GM18951 (cell line): ENCODE measurements around the gene MAP3K13.
"Not testable (repeated sequence)": the region's sequence is repeated elsewhere in the genome, so short reads cannot be mapped to it uniquely, and the experiment has no call there.

ENCODE experiments used
- POLR2A ChIP-seq: IDR thresholded peaks from 4 replicates; pipeline ENCODE4 v1.6.1; 2011; ENCODE audit warnings: mild to moderate bottlenecking; ENCODE audit not compliant: insufficient read length, insufficient read depth; ENCODE audit errors: extremely low read depth
- in situ Hi-C: fragments of 300-500 bp; cut with MboI; formaldehyde crosslinking; loops from one replicate; pipeline ENCODE4 v1.12.0; 2022; ENCODE audit warnings: low sequenced_read_pairs, mixed read lengths, inconsistent platforms; ENCODE audit not compliant: unreplicated experiment

Gene MAP3K13

GRCh38 chr3:185356499-185356898 lies 6.4 kb upstream of the MAP3K13 start:
- in situ Hi-C loops = no loop called here
- no peak for TF ChIP-seq POLR2A

GRCh38 chr3:185361920-185362319 lies 1.0 kb upstream of the MAP3K13 start:
- in situ Hi-C loops = no loop called here
- no peak for TF ChIP-seq POLR2A

GRCh38 chr3:185363662-185364203 lies 797 bp downstream of the MAP3K13 start:
- in situ Hi-C loops = no loop called here
- TF ChIP-seq POLR2A = no peak

GRCh38 chr3:185365291-185366073 lies 2.5 kb downstream of the MAP3K13 start:
- in situ Hi-C loops = no loop called here
- no peak for TF ChIP-seq POLR2A

- no peak for TF ChIP-seq POLR2A
- in situ Hi-C loops = no loop called here
These were observed 3.1 kb downstream of the MAP3K13 start for GRCh38 chr3:185366074-185366335.

GRCh38 chr3:185366913-185367312 lies 4.0 kb downstream of the MAP3K13 start:
- in situ Hi-C loops = no loop called here
- TF ChIP-seq POLR2A = no peak

GRCh38 chr3:185370349-185370748 lies 7.4 kb downstream of the MAP3K13 start:
- in situ Hi-C loops = not testable (repeated sequence)

- in situ Hi-C loops = no loop called here
- no peak for TF ChIP-seq POLR2A
These were observed 8.6 kb downstream of the MAP3K13 start for GRCh38 chr3:185371306-185372074.

- in situ Hi-C loops = no loop called here
- TF ChIP-seq POLR2A = no peak
These were observed 18.6 kb downstream of the MAP3K13 start for GRCh38 chr3:185381320-185382058.

GRCh38 chr3:185382154-185382553 lies 19.2 kb downstream of the MAP3K13 start:
- no peak for TF ChIP-seq POLR2A
- in situ Hi-C loops = no loop called here

- in situ Hi-C loops = not testable (repeated sequence)
These were observed 23.6 kb downstream of the MAP3K13 start for GRCh38 chr3:185386515-185386914.

- in situ Hi-C loops = no loop called here
These were observed 24.7 kb downstream of the MAP3K13 start for GRCh38 chr3:185387646-185388045.

GRCh38 chr3:185393055-185393454 lies 30.1 kb downstream of the MAP3K13 start:
- in situ Hi-C loops = no loop called here
- no peak for TF ChIP-seq POLR2A

More at GRCh38 chr3:185387646-185388045, 24.7 kb downstream of the MAP3K13 start:
- no peak for TF ChIP-seq POLR2A
